Small intestine (tissue), 7 donors: Measurements from ENCODE around the gene TYROBP. TPM values are rescaled to one million over a fixed set of nuclear protein-coding genes. Genes with fewer than 3 reads are reported as not detected.
"Not testable (repeated sequence)": the region's sequence is repeated elsewhere in the genome, so short reads cannot be mapped to it uniquely, and the experiment has no call there.

Experiments used
- DNase-seq, 2 donors: peaks; one replicate each; pipeline versions ENCODE4 v3.0.0 to v3.0.0-alpha.2; 2013
- FAIRE-seq: peaks from 2 replicates; lab custom pipeline; 2012; peaks lifted over from hg19 to GRCh38; lab: Jason Lieb, UNC
- H3K27ac ChIP-seq, 3 donors: one replicate each; pipeline ENCODE4 v1.5.1; 2013; ENCODE audit warnings: low read length in 2 of 3, mild to moderate bottlenecking in 2 of 3, control low read depth in 1 of 3, inconsistent platforms in 1 of 3, low read depth in 1 of 3, moderate library complexity in 1 of 3
- H3K27me3 ChIP-seq, 3 donors: one replicate each; pipeline ENCODE4 v1.6.1; 2013; ENCODE audit warnings: low read length in 3 of 3, inconsistent platforms in 1 of 3; ENCODE audit not compliant: control insufficient read depth in 3 of 3, insufficient read depth in 3 of 3
- H3K36me3 ChIP-seq, 3 donors: one replicate each; pipeline ENCODE4 v1.6.1; 2013; ENCODE audit warnings: low read length in 3 of 3, inconsistent platforms in 1 of 3, low read depth in 1 of 3, mild to moderate bottlenecking in 1 of 3, moderate library complexity in 1 of 3; ENCODE audit not compliant: control insufficient read depth in 3 of 3, insufficient read depth in 2 of 3
- H3K4me1 ChIP-seq, 3 donors: one replicate each; pipeline ENCODE4 v1.6.1; 2013; ENCODE audit warnings: low read length in 2 of 3, inconsistent platforms in 1 of 3, low read depth in 1 of 3, mild to moderate bottlenecking in 1 of 3, moderate library complexity in 1 of 3; ENCODE audit not compliant: control insufficient read depth in 3 of 3, insufficient read depth in 2 of 3
- H3K4me3 ChIP-seq, 3 donors: one replicate each; pipeline ENCODE4 v1.5.1; 2013; ENCODE audit warnings: low read length in 3 of 3, control low read depth in 1 of 3, inconsistent platforms in 1 of 3, low read depth in 1 of 3, mild to moderate bottlenecking in 1 of 3, moderate library complexity in 1 of 3
- H3K9me3 ChIP-seq, 2 donors: one replicate each; pipeline ENCODE4 v1.6.1; 2013; ENCODE audit warnings: low read depth in 1 of 2, low read length in 1 of 2; ENCODE audit not compliant: control insufficient read depth in 2 of 2, insufficient read depth in 1 of 2
- WGBS, 3 donors: extraction: QIAGEN DNeasy Blood & Tissue Kit; methylation state at CpG; one replicate each; pipeline ENCODE4 v1.1.7; 2013; 5-methylcytosine and 5-hydroxymethylcytosine counted together
- polyA plus RNA-seq, 4 donors: library from polyadenylated mRNA; stranded (reverse) in 3 of 4; unstranded in 1 of 4; fragments of 200-250 nt in 3 of 4; fragments of 120-200 nt in 1 of 4; gene quantifications; one replicate each; pipeline versions ENCODE4 v1.2.1 to v1.2.3, GENCODE V29; 2013
- donor health status: healthy with polysubstance abuse.
- donor health status: control.
- donor health status: control.
- donor health status: Bipolar disorder and iron deficiency.
- donor health status: healthy.

TYROBP gene
- polyA plus RNA-seq, 4 donors, result 15.9 to 128 (median 63.8) TPM

DNA sequence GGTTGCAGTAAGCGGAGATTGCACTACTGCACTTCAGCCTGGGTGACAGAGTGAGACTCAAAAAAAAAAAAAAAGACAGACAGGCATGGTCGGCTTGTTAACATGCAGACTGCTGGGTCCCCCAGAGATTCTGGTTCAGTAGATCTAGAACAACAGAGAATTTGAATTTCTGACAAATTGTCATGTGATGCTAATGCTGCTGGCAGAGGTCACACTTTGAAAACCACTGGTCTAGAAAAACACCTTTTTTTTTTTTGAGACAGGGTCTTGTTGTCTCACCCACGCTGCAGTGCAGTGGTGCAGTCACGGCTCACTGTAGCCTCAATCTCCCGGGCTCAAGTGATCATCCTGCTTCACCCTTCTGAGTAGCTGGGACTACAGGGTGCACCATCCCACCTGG is 20.4 kb upstream of the TYROBP start:
- Histone ChIP-seq H3K27ac (no peak overlapping the region), H3K36me3 (no peaks in the 10 kb centered on the region), H3K27me3 (peaks cover 0 to 2% (median 0%) of the 10 kb centered on the region in 3 donors), H3K9me3 (peaks cover 0 to 6% of the 10 kb centered on the region in 2 donors), H3K4me1 (peaks cover 0 to 4% (median 0%) of the 10 kb centered on the region in 3 donors), H3K4me3 (no peak overlapping the region)
- DNase-seq, result no peak
- FAIRE-seq, result no peak
- WGBS, 3 donors, result 69 to 73% (median 73%) methylated on average over 5 of the region's 5 CpGs

DNA sequence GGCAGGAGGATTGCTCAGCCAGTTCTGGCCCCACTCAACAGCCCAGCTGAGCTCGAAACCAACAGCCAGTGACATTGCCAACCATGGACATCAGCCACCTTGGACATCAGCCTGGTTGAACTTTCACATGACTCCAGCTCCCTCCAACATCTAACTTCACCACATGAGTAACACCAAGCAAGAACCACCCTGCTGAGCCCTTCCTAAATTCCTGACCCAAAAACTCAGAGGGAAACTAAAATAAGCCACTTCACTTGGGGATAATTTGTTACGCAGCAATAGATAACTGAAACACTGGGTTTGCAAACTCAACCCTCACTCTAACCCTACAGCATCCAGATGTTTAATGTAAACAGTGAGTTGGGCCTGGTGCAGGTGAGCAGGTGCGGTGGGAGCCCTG is 17.4 kb upstream of the TYROBP start:
- FAIRE-seq (no peak), DNase-seq (no peak)
- peaks cover 0 to 2% (median 0%) of the 10 kb centered on the region in 3 donors for H3K27me3 ChIP-seq
- 80 to 91% (median 83%) methylated on average over 3 of the region's 3 CpGs for WGBS, 3 donors
- no peak overlapping the region for H3K27ac ChIP-seq
- H3K4me3 ChIP-seq, result no peak overlapping the region
- no peaks in the 10 kb centered on the region for H3K4me1 ChIP-seq
- H3K9me3 ChIP-seq, result peaks cover 0 to 6% of the 10 kb centered on the region in 2 donors
- no peaks in the 10 kb centered on the region for H3K36me3 ChIP-seq

DNA sequence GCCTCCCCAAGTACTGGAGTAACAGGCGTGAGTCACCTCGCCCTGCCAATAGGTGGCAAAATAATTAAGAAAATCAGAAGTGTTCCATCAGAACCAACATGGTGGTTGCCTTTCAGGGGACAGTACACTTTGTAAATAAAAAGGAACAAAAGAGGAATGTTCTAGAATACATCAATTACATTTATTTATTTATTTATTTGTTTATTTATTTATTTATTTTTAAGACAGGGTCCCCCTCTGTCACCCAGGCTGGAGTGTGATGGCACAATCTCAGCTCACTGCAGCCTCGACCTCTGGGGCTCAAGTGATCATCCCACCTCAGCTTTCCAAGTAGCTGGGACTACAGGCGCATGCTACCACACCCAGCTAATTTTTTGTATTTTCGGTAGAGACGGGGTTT is 12.9 kb upstream of the TYROBP start:
- Histone ChIP-seq H3K4me1 (no peaks in the 10 kb centered on the region), H3K36me3 (no peaks in the 10 kb centered on the region), H3K27me3 (no peaks in the 10 kb centered on the region), H3K4me3 (no peak overlapping the region), H3K27ac (no peak overlapping the region), H3K9me3 (peaks cover 0 to 6% of the 10 kb centered on the region in 2 donors)
- DNase-seq, result no peak
- WGBS, 3 donors, result 68 to 83% (median 76%) methylated on average over 6 of the region's 6 CpGs
- FAIRE-seq, result no peak

DNA sequence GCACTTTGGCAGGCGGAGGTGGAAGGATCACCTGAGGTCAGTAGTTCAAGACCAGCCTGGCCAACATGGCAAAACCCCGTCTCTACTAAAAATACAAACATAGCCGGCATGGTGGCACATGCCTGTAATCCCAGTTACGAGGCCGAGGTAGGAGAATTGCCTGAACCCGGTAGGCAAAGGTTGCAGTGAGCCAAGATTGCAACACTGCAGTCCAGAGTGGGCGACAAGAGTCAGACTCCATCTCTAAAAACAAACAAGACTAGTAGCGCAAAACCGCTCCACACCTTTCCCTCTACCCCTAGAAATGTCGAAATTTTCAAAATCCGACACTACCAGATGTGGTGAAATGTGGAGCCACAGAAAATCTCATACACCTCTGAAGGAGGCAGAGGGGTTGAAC is 11.2 kb upstream of the TYROBP start:
- 85 to 90% (median 89%) methylated on average over 11 of the region's 11 CpGs for WGBS, 3 donors
- FAIRE-seq (no peak), DNase-seq (no peak)
- no peaks in the 10 kb centered on the region for H3K27me3 ChIP-seq
- H3K9me3 ChIP-seq, result no peaks in the 10 kb centered on the region
- no peaks in the 10 kb centered on the region for H3K4me1 ChIP-seq
- H3K27ac ChIP-seq, result no peak overlapping the region
- no peak overlapping the region for H3K4me3 ChIP-seq
- H3K36me3 ChIP-seq, result no peaks in the 10 kb centered on the region

DNA sequence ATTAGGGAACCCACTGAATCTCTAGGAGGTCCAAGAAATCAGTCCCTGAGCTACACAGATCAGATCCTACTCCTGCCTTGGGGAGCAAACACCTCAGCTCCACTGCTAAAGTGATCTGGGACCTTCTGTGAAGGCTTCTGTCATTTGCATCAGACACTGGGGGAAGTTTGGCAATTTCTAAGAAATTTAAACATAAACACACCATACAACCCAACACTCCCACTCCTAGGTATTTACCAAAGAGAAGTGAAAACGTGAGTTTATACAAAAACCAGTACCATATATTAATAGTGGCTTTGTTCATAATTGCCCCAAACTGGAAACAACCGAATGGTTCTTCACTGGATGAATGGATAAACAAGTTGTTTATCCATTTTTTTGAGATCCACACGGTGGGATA is 7.3 kb upstream of the TYROBP start:
- H3K27me3 ChIP-seq, result no peaks in the 10 kb centered on the region
- no peak overlapping the region for H3K4me3 ChIP-seq
- WGBS, 3 donors, result 48 to 65% (median 55%) methylated on average over 3 of the region's 3 CpGs
- DNase-seq (no peak), FAIRE-seq (no peak)
- H3K27ac ChIP-seq, result no peak overlapping the region
- H3K4me1 ChIP-seq, result no peaks in the 10 kb centered on the region
- H3K36me3 ChIP-seq, result no peaks in the 10 kb centered on the region
- H3K9me3 ChIP-seq, result no peaks in the 10 kb centered on the region

DNA sequence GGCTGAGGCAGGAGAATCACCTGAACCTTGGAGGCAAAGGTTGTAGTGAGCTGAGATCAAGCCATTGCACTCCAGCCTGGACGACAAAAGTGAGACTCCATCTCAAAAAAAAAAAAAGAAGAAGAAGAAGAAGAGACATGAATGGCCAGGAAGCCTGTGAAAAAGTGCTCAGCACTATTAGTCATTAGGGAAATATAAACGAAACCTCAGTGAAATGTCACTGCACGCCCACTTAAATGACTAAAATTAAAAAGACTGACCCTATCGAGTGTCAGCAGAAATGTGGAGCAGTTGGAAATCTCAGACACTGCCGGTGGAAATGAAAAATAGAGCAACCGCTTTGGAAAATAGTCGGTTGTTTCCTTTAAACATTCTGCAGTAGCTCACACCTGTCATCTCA is 5.5 kb upstream of the TYROBP start:
- Histone ChIP-seq H3K9me3 (no peaks in the 10 kb centered on the region), H3K27me3 (no peaks in the 10 kb centered on the region), H3K4me1 (no peaks in the 10 kb centered on the region), H3K4me3 (no peak overlapping the region), H3K27ac (no peak overlapping the region), H3K36me3 (no peaks in the 10 kb centered on the region)
- WGBS, 3 donors, result 32 to 58% (median 41%) methylated on average over 7 of the region's 7 CpGs
- no peak for DNase-seq
- FAIRE-seq, result no peak

DNA sequence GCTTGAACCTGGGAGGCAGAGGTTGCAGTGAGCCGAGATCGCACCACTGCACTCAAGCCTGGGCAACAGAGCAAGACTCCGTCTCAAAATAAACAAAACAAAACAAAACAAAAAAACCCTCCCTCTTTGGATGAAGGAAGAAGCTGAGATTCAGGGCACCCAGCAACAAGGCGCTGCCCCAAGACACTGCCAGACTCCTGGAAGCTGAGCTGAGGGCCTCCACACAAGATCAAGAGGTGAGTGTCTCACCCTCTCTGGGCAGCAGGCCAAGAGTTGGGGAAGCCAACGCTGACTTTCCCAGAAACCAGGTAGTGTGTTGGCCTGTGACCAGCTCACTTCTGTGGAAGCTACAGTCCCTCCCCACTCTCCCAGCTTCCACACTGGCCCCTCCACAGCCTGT is 3.7 kb upstream of the TYROBP start:
- FAIRE-seq (no peak), DNase-seq (no peak)
- H3K4me1 ChIP-seq, result no peaks in the 10 kb centered on the region
- no peaks in the 10 kb centered on the region for H3K9me3 ChIP-seq
- H3K36me3 ChIP-seq, result no peaks in the 10 kb centered on the region
- no peak overlapping the region for H3K4me3 ChIP-seq
- WGBS, 3 donors, result 40 to 54% (median 52%) methylated on average over 5 of the region's 5 CpGs
- H3K27ac ChIP-seq, result no peak overlapping the region
- H3K27me3 ChIP-seq, result no peaks in the 10 kb centered on the region

DNA sequence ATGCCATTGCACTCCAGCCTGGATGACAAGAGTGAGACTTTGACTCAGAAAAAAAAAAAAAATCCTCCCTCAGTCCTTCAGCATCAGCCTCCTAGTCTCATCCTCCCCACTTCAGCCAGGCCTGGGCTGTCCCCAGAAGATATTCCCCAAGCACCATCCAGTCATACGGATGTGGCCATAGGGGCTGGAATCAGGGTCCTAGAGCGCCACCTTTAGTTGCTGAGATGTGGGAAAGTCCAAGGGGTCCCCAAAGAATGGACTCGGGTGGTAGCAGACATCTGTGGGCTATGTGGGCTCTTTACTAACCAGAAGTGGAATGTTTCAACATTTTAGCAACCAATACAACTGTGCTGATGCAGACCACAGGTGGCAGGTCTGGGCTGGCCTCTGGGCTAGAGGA is 3.1 kb upstream of the TYROBP start:
- FAIRE-seq, result no peak
- no peak overlapping the region for H3K27ac ChIP-seq
- no peak overlapping the region for H3K4me3 ChIP-seq
- no peaks in the 10 kb centered on the region for H3K27me3 ChIP-seq
- 50 to 59% (median 56%) methylated on average over 3 of the region's 3 CpGs for WGBS, 3 donors
- DNase-seq, result no peak
- H3K9me3 ChIP-seq, result no peaks in the 10 kb centered on the region
- H3K4me1 ChIP-seq, result no peaks in the 10 kb centered on the region
- no peaks in the 10 kb centered on the region for H3K36me3 ChIP-seq

DNA sequence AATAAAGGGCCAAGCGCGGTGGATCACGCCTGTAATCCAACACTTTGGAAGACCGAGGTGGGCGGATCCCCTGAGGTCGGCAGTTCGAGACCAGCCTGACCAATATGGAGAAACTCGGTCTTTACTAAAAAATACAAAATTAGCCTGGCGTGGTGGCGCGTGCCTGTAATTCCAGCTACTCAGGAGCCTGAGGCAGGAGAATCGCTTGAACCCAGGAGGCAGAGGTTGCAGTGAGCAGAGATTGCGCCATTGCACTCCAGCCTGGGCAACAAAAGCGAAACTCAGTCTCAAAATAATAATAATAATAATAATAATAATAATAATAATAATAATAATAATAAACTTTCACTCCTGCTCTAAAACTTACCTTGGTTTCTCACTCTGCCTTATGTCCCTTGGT is 2.3 kb upstream of the TYROBP start:
- not testable (repeated sequence) for FAIRE-seq, H3K27me3 ChIP-seq, H3K4me3 ChIP-seq, DNase-seq, H3K36me3 ChIP-seq, H3K9me3 ChIP-seq, H3K27ac ChIP-seq, H3K4me1 ChIP-seq
- 87 to 95% (median 94%) methylated on average over 14 of the region's 14 CpGs for WGBS, 3 donors
